WTC11 (cell line): Measurements from ENCODE around the gene WWOX. TPM values are rescaled to one million over a fixed set of nuclear protein-coding genes. Genes with fewer than 3 reads are reported as not detected.

Experiments
- ATAC-seq: fragments of 200-7000 bp; cut with Tn5 transposase; 2 replicates; pipeline ENCODE4 v1.10.0; 2021; ENCODE audit warnings: mild to moderate bottlenecking, moderate library complexity
- CTCF ChIA-PET: fragments of 300-600 bp; sonication (Branson Sonifier 250); formaldehyde crosslinking; loops from one replicate; lab custom pipeline; 2021; ENCODE audit warnings: antibody characterized with exemption; lab: Charles Lee
- POLR2A ChIA-PET: fragments of 350-600 bp; sonication (Branson Sonifier 250); formaldehyde crosslinking; loops from one replicate; lab custom pipeline; 2021; ENCODE audit warnings: antibody characterized with exemption; lab: Charles Lee
- DNase-seq: peaks from one replicate; pipeline ENCODE4 v3.0.0; 2021; ENCODE audit warnings: low spot score
- H3K27ac Mint-ChIP-seq: 2 replicates; pipeline ENCODE4 v1.8.0; 2021; ENCODE audit warnings: mixed read lengths
- H3K27me3 Mint-ChIP-seq: 2 replicates; pipeline ENCODE4 v1.8.0; 2021; ENCODE audit warnings: low read depth, mild to moderate bottlenecking, moderate library complexity, mixed read lengths
- H3K36me3 Mint-ChIP-seq: 2 replicates; pipeline ENCODE4 v1.8.0; 2021; ENCODE audit warnings: mixed read lengths
- H3K4me1 Mint-ChIP-seq: 2 replicates; pipeline ENCODE4 v1.8.0; 2022; ENCODE audit warnings: mixed read lengths
- H3K4me3 Mint-ChIP-seq: 2 replicates; pipeline ENCODE4 v1.8.0; 2021; ENCODE audit warnings: mild to moderate bottlenecking, moderate library complexity, mixed read lengths
- H3K9me3 Mint-ChIP-seq: 2 replicates; pipeline ENCODE4 v1.8.0; 2021; ENCODE audit warnings: mixed read lengths
- AFF4 ChIP-seq: sonication (generic); formaldehyde crosslinking; IDR thresholded peaks from 2 replicates; pipeline ENCODE4 v1.8.1; 2023; ENCODE audit warnings: mild to moderate bottlenecking, missing genetic modification reagents, borderline replicate concordance
- ATF2 ChIP-seq: sonication (generic); formaldehyde crosslinking; IDR thresholded peaks from 2 replicates; pipeline ENCODE4 v1.8.1; 2022; ENCODE audit warnings: low read depth, missing genetic modification reagents, borderline replicate concordance
- CDX4 ChIP-seq: fragments of 250-450 bp; sonication (Bioruptor Pico); IDR thresholded peaks from 2 replicates; pipeline ENCODE4 v1.9.0; 2021; ENCODE audit warnings: moderate library complexity, mild to moderate bottlenecking, inconsistent platforms, borderline replicate concordance
- E2F4 ChIP-seq: sonication (generic); formaldehyde crosslinking; IDR thresholded peaks from 2 replicates; pipeline ENCODE4 v1.8.1; 2022; ENCODE audit warnings: low read depth, mild to moderate bottlenecking, moderate library complexity, missing genetic modification reagents, borderline replicate concordance
- FOXJ3 ChIP-seq: sonication (generic); formaldehyde crosslinking; IDR thresholded peaks from 2 replicates; pipeline ENCODE4 v1.9.0; 2021; ENCODE audit warnings: missing genetic modification reagents, mild to moderate bottlenecking, borderline replicate concordance
- GRHL2 ChIP-seq: fragments of 250-450 bp; sonication (Bioruptor Pico); IDR thresholded peaks from 2 replicates; pipeline ENCODE4 v1.8.0; 2022; ENCODE audit warnings: mild to moderate bottlenecking, moderate library complexity; ENCODE audit not compliant: insufficient replicate concordance, severe bottlenecking
- GTF2I ChIP-seq: fragments of 250-450 bp; sonication (Bioruptor Pico); conservative IDR thresholded peaks from 2 replicates; pipeline ENCODE4 v1.4.0; 2021; ENCODE audit warnings: mild to moderate bottlenecking
- IRF2 ChIP-seq: sonication (generic); formaldehyde crosslinking; IDR thresholded peaks from 2 replicates; pipeline ENCODE4 v1.8.0; 2022; ENCODE audit warnings: low read depth, missing genetic modification reagents, borderline replicate concordance
- JUN ChIP-seq: sonication (generic); formaldehyde crosslinking; IDR thresholded peaks from 2 replicates; pipeline ENCODE4 v1.8.0; 2023; ENCODE audit warnings: mild to moderate bottlenecking, missing genetic modification reagents
- MAX ChIP-seq: sonication (generic); formaldehyde crosslinking; IDR thresholded peaks from 2 replicates; pipeline ENCODE4 v1.8.0; 2022; ENCODE audit warnings: mild to moderate bottlenecking, missing genetic modification reagents
- MXD4 ChIP-seq: fragments of 250-450 bp; sonication (Bioruptor Pico); IDR thresholded peaks from 2 replicates; pipeline ENCODE4 v1.8.0; 2021; ENCODE audit warnings: mild to moderate bottlenecking, moderate library complexity, borderline replicate concordance
- NR1H2 ChIP-seq: sonication (generic); formaldehyde crosslinking; IDR thresholded peaks from 2 replicates; pipeline ENCODE4 v1.9.0; 2021; ENCODE audit warnings: mild to moderate bottlenecking, moderate library complexity, missing genetic modification reagents
- NR2C2 ChIP-seq: sonication (generic); formaldehyde crosslinking; IDR thresholded peaks from 2 replicates; pipeline ENCODE4 v1.8.0; 2022; ENCODE audit warnings: mild to moderate bottlenecking, missing genetic modification reagents
- PRDM15 ChIP-seq: sonication (generic); formaldehyde crosslinking; IDR thresholded peaks from 2 replicates; pipeline ENCODE4 v1.8.0; 2022; ENCODE audit warnings: missing genetic modification reagents
- SP1 ChIP-seq: sonication (generic); formaldehyde crosslinking; conservative IDR thresholded peaks from 2 replicates; pipeline ENCODE4 v1.8.1; 2022; ENCODE audit warnings: missing genetic modification reagents
- USF1 ChIP-seq: sonication (generic); formaldehyde crosslinking; IDR thresholded peaks from 2 replicates; pipeline ENCODE4 v1.8.0; 2022; ENCODE audit warnings: mild to moderate bottlenecking, missing genetic modification reagents
- ZBTB43 ChIP-seq: sonication (generic); formaldehyde crosslinking; IDR thresholded peaks from 2 replicates; pipeline ENCODE4 v1.8.1; 2023; ENCODE audit warnings: mild to moderate bottlenecking, missing genetic modification reagents
- ZNF263 ChIP-seq: sonication (generic); formaldehyde crosslinking; IDR thresholded peaks from 2 replicates; pipeline ENCODE4 v1.8.1; 2022; ENCODE audit warnings: low read depth, mild to moderate bottlenecking, moderate library complexity, missing genetic modification reagents
- ZNF423 ChIP-seq: fragments of 250-450 bp; sonication (Bioruptor Pico); IDR thresholded peaks from 2 replicates; pipeline ENCODE4 v2.1.2; 2022; ENCODE audit warnings: mild to moderate bottlenecking, moderate library complexity
- ZNF425 ChIP-seq: fragments of 250-450 bp; sonication (Bioruptor Pico); conservative IDR thresholded peaks from 2 replicates; pipeline ENCODE4 v1.9.0; 2021; ENCODE audit warnings: mild to moderate bottlenecking
- ZNF671 ChIP-seq: fragments of 250-450 bp; sonication (Bioruptor Pico); IDR thresholded peaks from 2 replicates; pipeline ENCODE4 v1.8.0; 2021; ENCODE audit warnings: mild to moderate bottlenecking
- total RNA-seq: library from RNA; stranded (reverse); gene quantifications from 3 replicates; pipeline ENCODE4 v1.2.3, GENCODE V29; 2021

The WWOX gene
- total RNA-seq, 1 experiment from 2014 or later: 15.7 TPM

- no peaks in the 10 kb centered on the region for H3K36me3 Mint-ChIP-seq
- peaks cover 10% of the 10 kb centered on the region for H3K9me3 Mint-ChIP-seq
- H3K27me3 Mint-ChIP-seq: no peaks in the 10 kb centered on the region
- peaks cover 3% of the 10 kb centered on the region for H3K4me1 Mint-ChIP-seq
- ATAC-seq (no peak), DNase-seq (no peak)
- CTCF ChIA-PET: no interaction called here
- no peak overlapping the region for H3K4me3 Mint-ChIP-seq
- TF ChIP-seq ZBTB43 (CRISPR knock-in tag): no peak
- no peak for TF ChIP-seq ZNF263 (CRISPR knock-in tag)
- no peak for TF ChIP-seq SP1
- no peak for TF ChIP-seq USF1 (CRISPR knock-in tag)
- no peak for TF ChIP-seq ZNF671 (CRISPR knock-in tag)
- no peak for TF ChIP-seq IRF2 (CRISPR knock-in tag)
- TF ChIP-seq GRHL2 (CRISPR knock-in tag): no peak
- TF ChIP-seq AFF4: no peak
- TF ChIP-seq JUN (CRISPR knock-in tag): no peak
- no peak for TF ChIP-seq ZNF425 (CRISPR knock-in tag)
- TF ChIP-seq FOXJ3 (CRISPR knock-in tag): no peak
- no peak for TF ChIP-seq GTF2I (CRISPR knock-in tag)
- TF ChIP-seq NR1H2 (CRISPR knock-in tag): no peak
- TF ChIP-seq ATF2 (CRISPR knock-in tag): no peak
- POLR2A ChIA-PET: no interaction called here
- H3K27ac Mint-ChIP-seq: no peak overlapping the region
Observed at GRCh38 chr16:78577630-78578029, 478.2 kb downstream of the WWOX start.

- no peak for DNase-seq
- H3K27me3 Mint-ChIP-seq: no peaks in the 10 kb centered on the region
- H3K27ac Mint-ChIP-seq: no peak overlapping the region
- no peak for ATAC-seq
- CTCF ChIA-PET: no interaction called here
- POLR2A ChIA-PET: no interaction called here
- no peaks in the 10 kb centered on the region for H3K36me3 Mint-ChIP-seq
- peaks cover 17% of the 10 kb centered on the region for H3K4me1 Mint-ChIP-seq
- H3K9me3 Mint-ChIP-seq: peaks cover 5% of the 10 kb centered on the region
- H3K4me3 Mint-ChIP-seq: no peak overlapping the region
- TF ChIP-seq MXD4 (CRISPR knock-in tag) (no peak), NR2C2 (no peak), PRDM15 (CRISPR knock-in tag) (no peak), CDX4 (CRISPR knock-in tag) (no peak), ZNF423 (no peak), E2F4 (CRISPR knock-in tag) (no peak), MAX (CRISPR knock-in tag) (no peak)
Observed at GRCh38 chr16:78579020-78579419, 479.6 kb downstream of the WWOX start.
